GM21367 (cell line): ENCODE measurements around the gene PLCB4.

Experiments
- ATAC-seq: cut with Tn5 transposase; IDR thresholded peaks from one replicate; pipeline ENCODE4 v1.9.1; 2021; ENCODE audit not compliant: unreplicated experiment

The PLCB4 gene

DNA sequence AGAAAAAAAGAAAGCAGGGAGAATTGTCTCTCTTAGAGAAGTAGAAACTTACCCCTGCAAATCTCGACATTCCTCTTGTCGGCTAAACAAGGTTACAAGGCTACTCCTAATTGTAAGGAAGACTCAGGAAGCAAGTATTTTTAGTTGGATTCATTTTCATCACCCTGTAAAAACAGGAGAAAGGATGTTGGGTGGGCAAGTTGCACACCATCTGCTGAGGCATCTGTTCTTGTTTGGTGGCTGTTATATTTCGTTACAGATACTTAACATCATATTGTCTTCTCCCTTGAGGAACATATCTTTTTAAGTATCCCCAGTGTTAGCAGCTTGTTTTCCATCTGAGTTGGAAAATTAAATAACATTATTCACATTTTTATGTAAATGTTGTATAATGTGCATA, 187.5 kb downstream of the PLCB4 start:
- ATAC-seq, result no peak

DNA sequence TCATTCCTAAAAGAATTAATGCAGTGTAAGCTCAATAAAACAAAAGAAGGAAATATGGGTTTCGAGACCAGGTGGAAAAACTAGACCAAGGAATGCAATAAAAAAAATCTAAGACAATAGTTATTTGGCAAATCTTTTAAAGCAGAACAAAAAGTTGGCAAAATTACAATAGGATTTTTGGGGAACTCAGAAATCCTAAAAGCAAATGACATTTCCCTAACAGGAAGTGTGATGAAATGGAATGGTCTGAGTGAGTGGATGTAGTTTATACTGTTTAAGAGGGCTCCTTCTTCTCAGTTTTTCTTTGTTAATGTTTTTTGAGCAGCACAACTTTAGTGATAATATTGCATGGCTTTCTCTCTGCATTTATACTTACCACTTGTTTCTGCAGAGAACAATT, 190.0 kb downstream of the PLCB4 start:
- no peak for ATAC-seq

GRCh38 chr20:9260027-9260426, 191.1 kb downstream of the PLCB4 start:
- ATAC-seq, result no peak

- ATAC-seq, result no peak
These were observed 192.9 kb downstream of the PLCB4 start for GRCh38 chr20:9261781-9262180.

GRCh38 chr20:9262653-9263194, 193.8 kb downstream of the PLCB4 start:
- ATAC-seq, result no peak

DNA sequence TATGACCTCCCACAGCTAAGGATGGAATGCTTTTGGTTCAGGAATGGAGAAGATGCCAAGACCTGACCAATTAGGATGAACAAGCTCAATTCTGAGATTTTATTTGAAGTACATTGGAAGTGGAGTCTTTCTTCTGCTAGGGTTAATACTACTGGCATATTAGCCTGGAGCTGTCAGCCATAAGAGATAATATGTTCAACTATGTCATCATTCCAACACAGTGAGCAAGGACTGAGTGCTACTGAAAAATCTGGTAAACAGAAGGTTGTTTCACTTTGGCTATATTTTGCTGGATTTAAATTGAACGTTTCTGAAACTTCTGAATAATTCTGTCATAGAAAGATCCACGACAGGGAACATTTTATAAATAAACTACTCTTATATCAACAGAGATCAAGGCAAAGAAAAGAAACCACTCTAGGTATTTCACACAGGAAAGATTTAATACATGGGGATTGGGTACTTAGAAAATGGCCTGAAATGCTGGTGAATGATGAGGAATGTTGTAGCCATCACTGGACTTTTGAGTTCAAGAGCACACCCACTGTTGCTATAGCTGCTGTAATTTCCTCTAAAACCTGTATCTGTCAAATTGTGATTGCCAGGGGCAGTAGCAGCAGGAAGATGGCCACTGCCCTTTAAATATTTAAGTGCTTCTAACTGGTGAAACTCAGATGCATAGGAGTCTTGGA, 200.5 kb downstream of the PLCB4 start:
- no peak for ATAC-seq

- no peak for ATAC-seq
These were observed 201.9 kb downstream of the PLCB4 start for GRCh38 chr20:9270831-9271230.

GRCh38 chr20:9276966-9277468, 208.1 kb downstream of the PLCB4 start:
- ATAC-seq, result no peak

GRCh38 chr20:9279918-9280401, 211.1 kb downstream of the PLCB4 start:
- ATAC-seq, result no peak

- no peak for ATAC-seq
These were observed 211.8 kb downstream of the PLCB4 start for GRCh38 chr20:9280666-9281065.

GRCh38 chr20:9281803-9282202, 212.9 kb downstream of the PLCB4 start:
- ATAC-seq, result no peak

DNA sequence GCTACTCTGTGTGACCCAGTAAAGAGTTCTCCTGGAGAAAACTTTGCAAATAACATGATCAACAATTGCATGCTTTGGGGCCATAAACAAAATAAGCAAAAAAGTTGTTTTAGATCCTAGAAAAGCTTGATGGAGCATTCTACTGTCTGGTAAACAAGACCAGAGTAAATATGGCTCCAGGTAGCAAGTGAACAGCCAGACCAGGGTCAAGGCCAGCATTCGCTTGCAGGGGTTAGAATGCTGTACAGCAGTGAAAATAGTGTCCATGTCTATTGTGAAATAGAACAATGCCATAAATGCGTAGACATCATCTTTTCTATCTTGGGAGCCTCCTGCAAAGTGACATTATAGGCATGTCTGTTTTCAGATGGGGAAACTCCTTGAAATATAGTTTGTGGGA, 216.7 kb downstream of the PLCB4 start:
- no peak for ATAC-seq

- no peak for ATAC-seq
These were observed 217.9 kb downstream of the PLCB4 start for GRCh38 chr20:9286501-9287461.

DNA sequence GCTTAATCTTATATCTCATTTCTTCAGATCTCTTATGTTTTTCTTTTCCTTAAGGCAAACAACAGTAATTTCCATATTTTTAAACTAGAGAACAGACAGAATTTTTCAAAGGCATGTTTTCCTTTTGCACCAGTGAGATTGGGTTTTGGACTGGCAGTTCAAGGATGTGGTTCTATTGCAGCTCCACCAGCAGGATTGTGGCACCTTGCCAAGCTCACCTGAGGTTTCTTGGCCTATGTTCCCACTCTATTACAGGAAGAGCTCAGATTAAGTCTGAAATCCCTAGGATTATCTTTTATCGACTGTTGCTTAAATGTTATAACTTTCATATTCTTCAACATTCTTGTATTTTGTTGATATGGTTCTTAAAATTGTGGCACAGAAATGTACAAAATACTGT, 218.9 kb downstream of the PLCB4 start:
- no peak for ATAC-seq

- no peak for ATAC-seq
These were observed 221.4 kb downstream of the PLCB4 start for GRCh38 chr20:9290331-9290730.

- ATAC-seq, result no peak
These were observed 224.3 kb downstream of the PLCB4 start for GRCh38 chr20:9293145-9293544.

DNA sequence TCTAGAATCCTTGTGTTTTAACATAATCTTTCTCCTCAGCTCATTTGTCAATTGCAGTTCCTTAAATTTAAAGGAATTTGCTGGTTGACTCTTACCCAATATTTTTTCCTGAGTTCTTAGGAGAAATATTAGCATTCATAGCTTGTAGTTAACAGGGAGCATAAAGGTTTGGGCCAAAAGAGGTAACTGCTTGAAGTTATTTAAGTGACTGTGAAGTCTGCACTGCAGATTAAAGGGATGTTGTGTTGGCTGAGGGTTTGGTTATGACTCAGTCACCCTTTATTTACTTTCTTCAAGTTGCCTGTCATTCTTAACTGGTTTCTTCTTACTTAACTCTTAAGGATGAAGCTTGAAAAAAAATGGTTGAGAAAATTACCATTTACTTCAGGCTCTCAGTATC, 225.2 kb downstream of the PLCB4 start:
- ATAC-seq, result no peak

GRCh38 chr20:9298906-9299305, 230.0 kb downstream of the PLCB4 start:
- no peak for ATAC-seq

GRCh38 chr20:9300080-9300479, 231.2 kb downstream of the PLCB4 start:
- no peak for ATAC-seq

GRCh38 chr20:9300534-9300933, 231.6 kb downstream of the PLCB4 start:
- no peak for ATAC-seq
